ENCODE results near the gene DCTN3.

Gene DCTN3

GRCh38 chr9:34588671-34589635, 31.3 kb downstream of the DCTN3 start:
- DNase-seq, result no peak

GRCh38 chr9:34587271-34587670, 33.0 kb downstream of the DCTN3 start:
- no peak for DNase-seq

DNA sequence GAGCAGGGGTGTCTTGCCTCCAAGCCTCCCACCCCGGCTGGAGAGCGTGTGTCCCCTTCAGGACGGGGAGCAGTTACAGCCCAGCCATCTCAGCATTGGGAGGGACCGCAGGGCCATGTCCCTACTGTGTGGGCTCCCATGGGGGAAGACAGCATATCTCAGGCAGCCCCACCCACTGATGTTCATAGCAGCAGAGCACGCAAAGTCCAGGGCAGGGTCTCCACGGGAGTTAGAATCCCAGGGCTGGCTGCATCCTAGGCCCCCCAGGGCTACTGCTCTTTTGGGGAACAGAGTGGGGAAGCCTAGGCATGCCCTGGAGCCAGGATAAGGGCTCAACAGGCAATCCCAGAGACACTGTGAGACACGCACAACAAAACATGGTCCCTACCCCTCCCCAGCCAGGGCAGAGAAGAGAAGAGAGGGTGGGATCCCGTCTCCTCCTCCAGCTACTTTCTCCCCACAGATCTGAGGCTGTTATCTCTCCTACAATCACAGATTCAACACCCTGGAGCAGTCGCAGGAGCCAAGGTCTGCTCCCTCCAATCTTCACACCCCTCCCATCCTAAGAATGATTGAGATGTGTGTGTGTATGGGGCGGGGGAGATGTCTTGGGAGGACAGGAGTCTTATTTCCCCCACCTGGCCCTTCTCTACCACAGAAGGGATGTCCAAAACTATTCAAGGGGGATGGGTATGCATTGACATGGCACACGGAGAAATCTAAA, 34.2 kb downstream of the DCTN3 start:
- no peak for DNase-seq

- DNase-seq, result no peak
Observed at GRCh38 chr9:34584970-34585369, 35.3 kb downstream of the DCTN3 start.

DNA sequence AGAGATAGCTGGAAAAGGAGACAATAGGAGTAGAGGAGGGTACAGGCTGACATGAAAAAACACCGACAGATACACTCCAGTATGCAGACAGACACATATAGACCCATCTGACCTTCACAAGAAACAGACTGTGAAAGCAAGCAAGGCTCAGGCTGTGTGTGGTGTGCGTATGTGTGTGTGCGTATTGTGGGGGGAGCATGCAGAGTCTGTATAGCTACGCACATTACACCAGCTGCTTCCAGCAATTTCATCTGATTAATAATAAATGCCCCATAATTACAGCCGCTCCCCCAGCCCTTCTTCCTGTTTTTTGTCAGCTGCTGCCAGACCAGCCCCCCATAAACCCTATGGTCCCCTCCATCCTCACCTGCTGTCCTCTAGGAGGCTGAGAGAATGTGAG, 37.5 kb downstream of the DCTN3 start:
- DNase-seq, result no peak

GRCh38 chr9:34581318-34581717, 39.0 kb downstream of the DCTN3 start:
- DNase-seq, result no peak

- DNase-seq, result no peak
Observed at GRCh38 chr9:34580358-34580757, 39.9 kb downstream of the DCTN3 start.

- DNase-seq, result no peak
Observed at GRCh38 chr9:34579808-34580163, 40.5 kb downstream of the DCTN3 start.

DNA sequence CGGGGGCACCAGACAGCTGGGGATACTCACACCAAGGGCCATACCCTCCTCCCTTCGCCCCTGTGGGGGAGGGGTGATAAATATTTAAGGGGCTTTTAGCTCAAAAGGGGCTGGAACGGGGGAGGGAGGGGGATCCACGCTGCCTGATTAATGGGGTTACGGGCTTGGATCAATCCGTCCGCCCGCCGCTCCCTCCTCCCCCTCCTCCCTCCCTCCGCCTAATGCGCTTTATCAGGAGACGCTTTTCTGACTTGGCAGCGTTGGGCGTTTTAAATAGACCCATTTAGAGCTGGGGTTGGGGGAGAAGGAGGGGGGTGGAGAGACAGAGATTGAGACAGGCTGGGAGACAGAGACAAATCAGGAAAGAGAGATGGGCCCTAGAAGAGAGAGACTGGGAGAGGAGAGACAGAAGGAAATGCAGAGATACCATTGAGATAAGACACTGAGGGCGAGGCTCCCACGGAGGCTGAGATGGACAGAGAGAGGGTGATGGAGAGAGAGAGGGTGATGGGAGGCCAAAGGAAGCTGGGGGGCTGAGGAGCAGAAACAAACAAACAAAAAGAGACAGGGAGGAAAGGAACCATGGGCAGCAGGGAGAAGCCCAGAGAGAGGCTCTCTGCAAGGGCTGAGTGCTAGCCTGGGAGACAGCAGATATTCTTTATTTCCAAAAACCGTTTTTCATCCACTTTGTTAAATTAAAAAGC, 41.0 kb downstream of the DCTN3 start:
- no peak for DNase-seq

GRCh38 chr9:34578241-34579103, 41.8 kb downstream of the DCTN3 start:
- no peak for DNase-seq

DNA sequence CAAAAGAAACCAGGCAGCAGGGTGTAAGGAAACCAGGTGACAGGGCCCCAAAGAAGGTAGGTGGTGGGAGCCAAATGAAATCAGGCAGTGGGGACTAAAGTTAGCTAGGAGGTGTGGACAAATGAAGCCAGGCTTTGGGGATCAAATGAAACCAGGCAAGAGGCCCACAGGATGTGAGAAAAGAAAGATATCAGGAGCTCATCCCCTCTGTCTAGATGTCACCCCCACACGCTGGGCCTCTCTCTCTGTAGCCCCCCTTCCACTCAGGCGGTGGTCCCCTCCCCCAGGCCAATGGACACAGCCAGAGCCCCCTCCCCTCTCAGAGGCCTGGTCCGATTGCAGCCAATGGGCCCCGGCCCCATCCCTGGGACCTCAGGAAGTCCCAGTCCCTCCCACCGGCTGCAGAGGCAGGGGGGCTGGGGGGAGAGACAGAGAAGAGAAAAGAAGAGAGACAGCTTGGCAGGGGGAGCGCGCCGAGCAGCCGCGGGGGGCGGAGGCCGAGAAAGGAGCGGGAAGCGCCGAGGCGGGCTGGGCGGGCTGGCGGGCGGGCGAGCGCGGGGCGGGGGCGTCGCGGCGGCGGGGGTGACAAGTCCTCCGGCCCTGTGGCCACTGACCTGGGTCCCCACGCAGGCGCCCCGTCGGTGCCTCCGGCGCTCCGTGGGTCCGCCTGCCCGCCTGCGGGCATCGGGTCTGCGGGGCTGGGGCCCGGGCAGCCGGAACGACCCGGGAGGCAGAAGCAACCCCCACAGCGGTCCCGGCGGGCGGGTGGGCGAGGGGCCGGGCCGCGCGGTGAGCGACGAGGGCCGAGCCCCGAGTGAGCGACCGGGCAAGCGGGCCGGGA, 42.7 kb downstream of the DCTN3 start:
- no peak for DNase-seq

- no peak for DNase-seq
Observed at GRCh38 chr9:34576597-34577399, 43.5 kb downstream of the DCTN3 start.

GRCh38 chr9:34575862-34576596, 44.3 kb downstream of the DCTN3 start:
- no peak for DNase-seq

GRCh38 chr9:34575241-34575640, 45.1 kb downstream of the DCTN3 start:
- no peak for DNase-seq

DNA sequence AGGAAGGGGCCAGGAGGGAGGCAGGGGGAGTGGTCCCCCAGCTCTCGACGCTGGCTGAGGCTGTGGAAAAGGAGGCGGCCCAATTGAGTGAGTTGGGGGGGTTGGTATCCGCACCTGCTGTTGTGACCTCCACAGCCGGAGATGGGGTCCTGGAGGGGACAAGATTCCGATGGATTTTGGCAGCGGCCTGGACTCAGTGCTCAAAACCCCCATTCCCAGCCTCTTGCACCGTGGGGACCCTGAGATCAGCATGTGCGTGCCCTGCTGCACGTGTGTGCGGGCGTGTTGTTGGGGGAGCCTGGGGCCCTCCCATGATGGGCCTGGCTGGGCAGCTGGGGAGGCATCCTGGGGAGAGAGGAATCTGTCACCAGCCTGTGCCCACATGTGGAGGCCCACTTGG, 45.7 kb downstream of the DCTN3 start:
- no peak for DNase-seq

GRCh38 chr9:34573599-34574325, 46.5 kb downstream of the DCTN3 start:
- DNase-seq, result no peak

- DNase-seq, result peak; percentile 45
Observed at GRCh38 chr9:34572628-34573027, 47.7 kb downstream of the DCTN3 start.

GRCh38 chr9:34572092-34572491, 48.2 kb downstream of the DCTN3 start:
- DNase-seq, result peak; percentile 38

GRCh38 chr9:34571481-34571810, 48.8 kb downstream of the DCTN3 start:
- DNase-seq, result no peak

Data from inflammatory macrophage treated with lipopolysaccharide for 4 hours (primary cell).